GM19240 (cell line): ENCODE data around the gene FGFBP3.
"Not testable (repeated sequence)": the region's sequence is repeated elsewhere in the genome, so short reads cannot be mapped to it uniquely, and the experiment has no call there.

Experiments
- DNase-seq: peaks from one replicate; pipeline ENCODE4 v3.0.0; 2011; ENCODE audit warnings: low spot score; ENCODE audit not compliant: insufficient read length

The FGFBP3 gene

GRCh38 chr10:91901784-91902677, 7.3 kb downstream of the FGFBP3 start:
- no peak for DNase-seq

GRCh38 chr10:91897421-91897820, 11.9 kb downstream of the FGFBP3 start:
- DNase-seq: no peak

- DNase-seq: no peak
Measured at GRCh38 chr10:91896212-91896756, 13.0 kb downstream of the FGFBP3 start.

- DNase-seq: not testable (repeated sequence)
Measured at GRCh38 chr10:91894261-91894685, 15.0 kb downstream of the FGFBP3 start.

DNA sequence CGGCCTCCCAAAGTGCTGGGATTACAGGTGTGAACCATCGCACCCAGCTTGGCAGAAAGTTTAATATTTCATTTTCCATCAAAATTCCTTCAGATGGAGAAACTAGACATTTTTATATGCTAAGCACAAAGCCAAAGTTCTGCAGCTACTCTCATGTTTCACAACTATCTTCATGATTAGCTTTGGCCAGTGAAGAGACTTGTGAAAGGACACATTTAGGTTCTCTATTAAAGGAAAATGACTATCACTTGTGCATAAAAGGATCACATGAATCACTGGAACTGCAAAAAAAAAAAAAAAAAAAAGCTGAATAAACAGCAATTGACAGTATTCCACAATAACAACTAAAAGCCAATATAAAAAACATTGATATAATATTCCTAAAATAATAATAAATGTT, 16.2 kb downstream of the FGFBP3 start:
- DNase-seq: no peak

DNA sequence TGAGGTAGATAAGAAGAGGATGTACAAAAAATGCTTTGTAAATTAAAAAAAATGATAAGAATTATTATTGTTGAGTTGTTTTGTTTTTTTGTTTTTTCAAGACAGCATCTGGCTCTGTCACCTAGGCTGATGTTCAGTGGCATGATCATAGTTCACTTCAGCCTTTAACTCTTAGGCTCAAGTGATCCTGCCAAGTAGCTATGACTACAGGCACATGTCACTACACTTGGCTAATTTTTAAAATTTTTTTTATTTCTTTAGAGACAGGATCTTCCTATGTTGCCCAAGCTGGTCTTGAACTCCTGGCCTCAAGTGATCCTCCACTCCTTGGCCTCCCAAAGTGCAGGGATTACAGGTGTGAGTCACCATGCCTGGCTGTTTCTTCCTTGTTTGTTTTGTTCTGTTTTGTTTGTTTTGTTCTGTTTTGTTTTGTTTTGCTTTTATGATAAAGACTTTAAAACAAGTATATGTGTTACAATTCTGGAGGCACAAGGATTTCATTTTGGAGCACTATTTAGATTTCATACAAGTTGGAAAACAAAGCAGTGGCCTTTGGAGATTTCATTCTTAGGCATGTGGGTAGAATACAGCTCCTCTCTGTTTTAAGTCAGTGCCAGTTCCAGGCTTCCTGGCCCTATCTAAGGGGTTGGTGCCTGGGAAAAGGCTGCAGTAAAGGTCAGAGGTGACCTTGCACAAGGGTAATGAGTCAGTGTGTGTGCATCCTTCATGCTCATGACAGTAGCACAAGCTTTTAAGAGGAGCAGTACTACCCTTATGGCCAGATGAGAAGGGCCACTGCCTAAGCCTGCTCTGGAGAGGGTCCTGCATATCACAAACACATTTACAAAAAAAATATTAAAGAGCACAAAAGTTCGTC, 17.9 kb downstream of the FGFBP3 start:
- no peak for DNase-seq

DNA sequence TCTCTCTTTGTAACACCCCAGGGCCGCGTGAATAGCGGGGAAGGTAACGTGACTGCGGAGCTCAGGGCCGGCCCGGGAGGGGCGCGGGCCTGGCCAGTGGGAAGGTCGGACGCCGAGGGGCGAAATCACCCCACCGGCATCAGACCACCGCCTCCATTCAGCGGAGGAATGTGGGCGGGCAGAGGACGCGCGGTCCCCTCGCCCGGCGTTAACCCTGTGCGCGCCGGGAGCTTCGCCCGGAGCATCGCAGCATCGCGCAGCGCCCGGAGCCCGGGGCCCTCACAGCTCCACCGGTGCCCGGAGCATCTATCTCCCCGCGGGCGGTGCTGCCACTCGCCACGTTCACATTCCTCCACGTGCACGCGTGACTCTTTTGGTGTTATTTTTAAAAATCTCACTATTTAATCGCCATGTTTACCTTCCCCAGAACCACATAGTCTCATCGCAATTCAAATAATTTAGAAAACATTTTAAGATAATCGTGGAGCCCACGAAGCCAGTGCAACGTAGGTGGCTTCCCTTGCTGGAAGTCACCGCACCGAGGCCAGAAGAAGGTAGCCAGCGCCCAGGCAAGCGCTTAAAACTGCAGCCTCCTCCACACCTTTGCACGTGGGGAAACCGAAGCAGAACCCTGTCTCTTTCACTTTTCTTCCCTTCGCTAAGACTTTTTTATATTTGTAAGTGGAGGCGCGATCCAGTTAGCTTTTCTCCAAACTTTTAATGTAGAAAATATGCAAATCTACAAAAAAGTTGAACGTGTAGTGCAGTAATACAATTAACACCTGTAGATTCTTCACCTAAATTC, 21.8 kb downstream of the FGFBP3 start:
- no peak for DNase-seq

GRCh38 chr10:91886954-91887271, 22.4 kb downstream of the FGFBP3 start:
- DNase-seq: no peak

GRCh38 chr10:91885362-91886079, 23.8 kb downstream of the FGFBP3 start:
- DNase-seq: no peak

GRCh38 chr10:91884536-91884935, 24.8 kb downstream of the FGFBP3 start:
- DNase-seq: no peak

GRCh38 chr10:91883549-91884444, 25.5 kb downstream of the FGFBP3 start:
- DNase-seq: no peak

DNA sequence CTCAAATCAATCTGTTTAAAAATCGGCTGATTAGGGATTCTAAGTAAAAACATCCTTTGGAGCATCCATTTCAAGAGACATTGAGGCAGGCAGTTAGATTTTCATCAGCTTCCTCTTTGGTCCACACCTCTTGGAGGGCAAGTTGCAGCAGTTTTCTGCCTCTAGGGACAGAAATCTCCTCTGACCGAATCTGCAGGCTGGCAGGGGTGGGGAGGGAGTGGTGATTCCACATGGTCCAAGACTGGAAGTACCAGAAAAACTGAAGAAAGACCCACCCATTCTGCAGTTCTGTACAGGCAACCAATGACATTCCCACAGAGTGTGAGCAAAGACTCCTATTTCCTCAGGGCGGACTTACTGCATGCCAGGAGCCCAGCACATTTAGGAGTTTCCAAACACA, 29.0 kb downstream of the FGFBP3 start:
- DNase-seq: no peak

- DNase-seq: no peak
Measured at GRCh38 chr10:91879515-91880170, 29.6 kb downstream of the FGFBP3 start.

DNA sequence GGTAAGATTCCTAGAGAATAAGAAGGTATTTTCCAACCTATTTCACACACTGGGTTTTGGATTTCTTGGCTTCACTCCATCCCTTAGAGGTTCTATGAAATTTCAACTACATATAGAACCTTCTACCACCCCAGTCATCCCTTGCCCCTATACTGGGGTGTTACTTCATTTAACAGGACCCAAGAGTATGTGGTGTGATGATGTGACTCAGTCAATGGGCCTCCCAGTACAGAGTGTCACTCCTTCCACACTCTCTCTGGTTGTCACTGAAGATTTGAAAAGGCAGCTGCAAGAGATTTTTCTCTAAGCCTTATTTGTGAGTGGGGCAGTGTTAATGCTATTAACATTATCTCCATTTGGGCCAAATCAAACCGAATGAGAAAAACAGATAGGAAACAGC, 33.5 kb downstream of the FGFBP3 start:
- no peak for DNase-seq

GRCh38 chr10:91875156-91875555, 34.1 kb downstream of the FGFBP3 start:
- DNase-seq: no peak

- no peak for DNase-seq
Measured at GRCh38 chr10:91865562-91866081, 43.7 kb downstream of the FGFBP3 start.

DNA sequence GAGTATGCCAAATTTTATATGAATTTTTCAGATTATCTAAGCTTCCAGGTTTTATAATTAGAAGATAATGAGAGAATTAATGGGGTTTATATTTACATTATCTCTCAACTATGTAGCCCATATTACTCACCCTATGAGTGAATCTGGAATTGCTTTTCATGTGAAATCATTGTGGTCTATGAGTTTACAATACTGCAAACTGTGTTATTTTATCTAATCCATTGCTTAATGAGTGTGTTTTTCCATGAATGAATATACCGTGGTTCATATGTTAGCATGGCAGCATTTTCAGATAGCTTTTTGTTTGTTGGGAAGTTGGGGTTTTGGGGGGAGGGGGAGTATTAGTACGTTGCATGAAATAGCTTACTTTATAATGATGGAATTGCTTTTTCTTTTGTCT, 44.5 kb downstream of the FGFBP3 start:
- DNase-seq: no peak

GRCh38 chr10:91864099-91864498, 45.2 kb downstream of the FGFBP3 start:
- no peak for DNase-seq

DNA sequence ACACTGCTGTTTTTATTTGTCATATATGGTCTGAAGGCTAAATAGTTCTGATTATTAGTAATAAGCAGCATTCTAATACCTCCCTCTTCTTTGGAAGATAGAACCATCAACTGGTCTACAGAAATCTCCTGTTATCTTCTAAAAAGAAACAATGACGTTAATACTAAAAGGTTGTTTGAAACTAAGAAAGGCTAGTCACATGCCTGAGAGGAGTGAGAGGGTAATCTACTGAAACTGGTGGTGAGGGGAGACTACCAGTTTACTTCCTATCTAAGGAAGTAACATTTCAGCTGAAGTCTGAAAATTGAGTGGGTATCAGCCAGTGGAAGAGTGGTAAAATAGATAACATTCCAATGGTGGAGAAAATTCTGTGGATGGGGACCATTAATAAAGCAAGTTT, 48.4 kb downstream of the FGFBP3 start:
- no peak for DNase-seq
